TTC549 (cell line): ENCODE data around the gene BCL3.
A peak's percentile ranks its signal among the peaks of the same experiment; 100 is the strongest.

Source experiments
- FAIRE-seq: peaks from 2 replicates; lab custom pipeline; 2012; peaks lifted over from hg19 to GRCh38; lab: Jason Lieb, UNC

BCL3 gene

GRCh38 chr19:44722131-44723121 is 26.1 kb upstream of the BCL3 start:
- no peak for FAIRE-seq

DNA sequence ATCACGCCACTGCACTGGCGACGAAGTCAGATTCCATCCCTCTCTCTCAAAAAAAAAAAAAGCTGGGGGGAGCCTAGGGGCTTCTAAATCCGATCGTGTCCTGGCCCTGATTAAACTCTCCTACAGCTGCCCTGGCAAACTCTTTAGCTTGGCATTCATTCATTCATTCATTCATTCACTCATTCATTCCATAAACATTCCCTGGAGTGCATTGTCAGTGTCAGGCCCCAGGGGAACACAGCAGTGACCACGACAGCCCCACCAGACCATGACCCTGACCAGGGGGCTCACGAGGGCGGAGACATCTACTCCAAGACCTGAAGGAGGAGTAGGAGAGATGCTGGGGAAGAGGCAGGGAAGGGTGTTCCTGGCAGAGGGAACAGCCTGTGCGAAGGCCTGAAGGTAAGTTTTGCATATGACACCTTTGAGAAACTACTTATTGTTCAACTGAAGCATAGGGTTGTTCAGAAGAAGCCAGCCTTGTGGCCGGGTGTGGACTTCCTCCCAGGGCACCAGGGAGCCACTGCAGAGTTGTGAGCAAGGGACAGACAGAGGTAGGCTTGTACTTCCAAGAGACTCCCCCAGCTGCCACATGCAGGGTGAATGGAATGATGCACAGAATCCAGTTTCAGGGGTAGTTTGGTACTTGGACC is 25.1 kb upstream of the BCL3 start:
- FAIRE-seq: no peak

DNA sequence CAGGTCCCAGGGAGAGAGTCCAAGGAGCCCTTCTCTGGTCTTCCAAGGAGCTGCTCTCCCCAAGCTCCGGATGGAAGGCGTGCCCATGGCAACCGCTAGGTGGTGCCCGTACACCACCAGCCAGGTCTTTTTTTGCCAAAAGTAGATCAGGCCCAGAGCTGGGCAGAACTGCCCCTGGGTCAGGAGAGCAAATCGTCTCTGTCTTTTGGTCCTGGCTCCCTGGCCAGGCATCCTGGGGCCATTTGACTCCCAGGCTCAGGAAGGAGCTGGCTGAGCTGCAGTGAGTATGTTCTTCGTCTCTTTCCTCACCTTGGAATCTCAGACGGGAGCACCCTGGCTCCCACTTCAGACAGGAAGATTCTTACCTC is 24.6 kb upstream of the BCL3 start:
- FAIRE-seq: peak; percentile 46

GRCh38 chr19:44725251-44725650 is 23.3 kb upstream of the BCL3 start:
- no peak for FAIRE-seq

DNA sequence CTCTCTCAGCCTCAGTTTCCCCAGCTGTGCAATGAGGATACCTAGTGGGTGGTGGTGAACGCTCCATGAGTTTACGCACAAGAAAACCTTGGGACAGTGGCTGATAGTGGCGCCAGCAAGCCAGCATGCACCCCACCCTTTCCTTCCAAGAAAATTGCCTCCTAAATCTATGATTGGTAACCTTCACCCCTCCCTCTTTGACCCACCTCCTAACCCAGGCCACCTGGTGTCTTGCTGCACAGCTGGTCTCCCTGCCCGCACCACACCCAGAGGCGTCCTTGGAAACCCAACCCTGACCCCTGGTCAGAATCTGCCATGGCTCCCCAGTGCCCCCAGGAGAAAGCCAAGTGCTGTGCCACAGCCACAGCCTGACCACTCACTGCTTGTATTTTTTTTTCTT is 22.8 kb upstream of the BCL3 start:
- FAIRE-seq: no peak

DNA sequence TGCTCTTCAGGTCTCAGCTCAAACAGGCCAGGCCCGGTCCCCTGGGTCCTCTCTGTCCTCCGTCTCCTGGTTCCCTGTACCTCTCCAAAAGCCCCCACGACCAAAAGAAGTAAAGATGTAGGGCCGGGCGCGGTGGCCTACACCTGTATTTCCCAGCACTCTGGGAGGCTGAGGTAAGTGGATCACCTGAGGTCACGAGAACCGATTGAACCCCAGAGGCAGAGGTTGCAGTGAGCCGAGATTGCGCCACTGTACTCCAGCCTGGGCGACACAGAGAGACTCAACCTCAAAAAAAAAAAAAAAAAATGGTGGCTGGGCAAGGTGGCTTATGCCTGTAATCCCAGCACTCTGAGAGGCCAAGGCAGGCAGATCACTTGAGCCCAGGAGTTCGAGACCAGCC is 22.0 kb upstream of the BCL3 start:
- FAIRE-seq: no peak

GRCh38 chr19:44728178-44728577 is 20.3 kb upstream of the BCL3 start:
- FAIRE-seq: no peak

GRCh38 chr19:44729516-44730033 is 18.9 kb upstream of the BCL3 start:
- no peak for FAIRE-seq

DNA sequence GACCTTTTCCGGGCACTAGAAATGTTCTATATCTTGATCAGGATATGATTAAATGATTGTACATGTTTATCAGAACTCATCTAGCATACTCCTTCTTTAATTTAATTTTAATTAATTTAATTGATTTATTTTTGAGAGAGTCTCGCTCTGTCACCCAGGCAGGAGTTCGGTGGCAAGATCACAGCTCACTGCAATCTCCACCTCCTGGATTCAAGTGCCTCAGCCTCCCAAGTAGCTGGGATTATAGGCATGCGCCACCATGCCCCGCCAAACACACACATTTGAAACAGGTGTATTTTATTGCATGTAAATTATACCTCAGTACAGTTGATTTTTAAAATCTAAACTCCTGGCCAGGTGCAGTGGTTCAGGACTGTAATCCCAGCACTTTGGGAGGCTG is 17.4 kb upstream of the BCL3 start:
- no peak for FAIRE-seq

DNA sequence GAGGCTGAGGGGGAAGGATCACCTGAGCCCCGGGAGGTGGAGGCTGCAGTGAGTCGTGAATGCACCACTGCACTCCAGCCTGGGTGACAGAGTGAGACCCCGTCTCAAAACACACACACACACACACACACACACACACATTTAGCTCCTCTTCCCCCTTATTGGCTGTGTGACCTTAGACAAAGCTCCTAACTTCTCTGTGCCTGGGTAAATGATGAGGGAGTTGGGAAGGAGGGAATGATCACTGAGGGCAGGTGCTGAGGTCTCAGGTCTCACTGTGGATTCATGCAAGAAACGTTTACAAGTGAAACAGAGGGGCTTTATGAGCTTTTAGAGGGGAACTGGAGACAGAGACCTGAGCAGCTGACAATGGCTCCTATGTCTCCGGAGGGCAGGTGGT is 16.9 kb upstream of the BCL3 start:
- FAIRE-seq: no peak

DNA sequence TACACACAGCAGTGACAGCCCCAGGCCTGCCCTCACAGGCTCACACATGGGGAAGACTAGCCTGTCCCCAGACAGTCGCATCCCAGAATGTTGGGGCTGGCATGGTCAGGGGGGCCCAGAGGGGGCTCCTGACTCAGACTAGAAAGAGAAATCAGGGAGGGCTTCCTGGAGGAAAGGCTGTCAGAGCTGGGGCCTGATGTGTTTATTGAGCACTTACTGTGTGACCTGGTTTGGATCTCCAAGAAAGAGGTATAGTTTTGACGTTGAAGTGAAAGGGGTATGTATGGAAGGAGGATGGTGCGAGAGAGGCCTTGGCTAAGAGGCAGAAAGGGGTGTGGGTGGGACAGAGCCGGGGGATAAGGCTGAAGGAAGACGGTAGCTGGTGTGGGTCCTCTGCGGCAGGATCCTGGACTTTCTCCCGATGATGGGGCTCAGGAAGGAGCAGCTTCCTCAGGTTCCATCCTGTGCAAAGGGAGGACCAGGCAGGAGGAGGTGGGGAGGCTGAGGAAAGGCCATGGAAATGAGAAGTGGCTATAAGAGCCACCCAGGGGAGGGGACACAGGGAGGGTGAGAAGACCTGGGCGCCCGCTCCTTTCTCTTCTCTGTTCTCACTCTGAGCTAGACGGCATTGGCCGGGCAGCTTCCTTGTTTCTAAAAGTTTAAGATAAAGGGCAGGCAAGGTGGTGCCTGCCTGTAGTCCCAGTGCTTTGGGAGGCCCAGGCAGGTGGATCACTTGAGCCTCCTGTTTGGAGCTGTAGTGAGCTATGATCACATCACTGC is 16.1 kb upstream of the BCL3 start:
- FAIRE-seq: no peak

GRCh38 chr19:44734357-44734756 is 14.2 kb upstream of the BCL3 start:
- FAIRE-seq: no peak

DNA sequence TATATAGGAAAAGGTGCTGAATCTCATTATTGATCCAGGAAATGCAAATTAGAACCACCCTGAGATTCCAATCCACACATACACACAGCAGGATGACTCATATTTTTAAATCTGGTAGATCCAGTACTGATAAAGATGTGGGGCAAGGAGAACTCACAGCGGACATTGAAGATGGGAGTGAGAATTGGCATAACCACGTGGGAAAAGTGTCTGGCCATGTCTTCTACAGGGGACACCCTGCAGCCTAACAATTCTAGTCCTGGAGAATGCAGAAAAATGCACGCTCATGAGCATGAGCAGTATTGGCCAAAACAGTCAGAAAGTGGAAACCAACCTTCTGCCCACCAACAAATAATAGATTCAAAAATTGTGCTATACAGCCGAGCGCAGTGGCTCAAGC is 13.5 kb upstream of the BCL3 start:
- FAIRE-seq: no peak

DNA sequence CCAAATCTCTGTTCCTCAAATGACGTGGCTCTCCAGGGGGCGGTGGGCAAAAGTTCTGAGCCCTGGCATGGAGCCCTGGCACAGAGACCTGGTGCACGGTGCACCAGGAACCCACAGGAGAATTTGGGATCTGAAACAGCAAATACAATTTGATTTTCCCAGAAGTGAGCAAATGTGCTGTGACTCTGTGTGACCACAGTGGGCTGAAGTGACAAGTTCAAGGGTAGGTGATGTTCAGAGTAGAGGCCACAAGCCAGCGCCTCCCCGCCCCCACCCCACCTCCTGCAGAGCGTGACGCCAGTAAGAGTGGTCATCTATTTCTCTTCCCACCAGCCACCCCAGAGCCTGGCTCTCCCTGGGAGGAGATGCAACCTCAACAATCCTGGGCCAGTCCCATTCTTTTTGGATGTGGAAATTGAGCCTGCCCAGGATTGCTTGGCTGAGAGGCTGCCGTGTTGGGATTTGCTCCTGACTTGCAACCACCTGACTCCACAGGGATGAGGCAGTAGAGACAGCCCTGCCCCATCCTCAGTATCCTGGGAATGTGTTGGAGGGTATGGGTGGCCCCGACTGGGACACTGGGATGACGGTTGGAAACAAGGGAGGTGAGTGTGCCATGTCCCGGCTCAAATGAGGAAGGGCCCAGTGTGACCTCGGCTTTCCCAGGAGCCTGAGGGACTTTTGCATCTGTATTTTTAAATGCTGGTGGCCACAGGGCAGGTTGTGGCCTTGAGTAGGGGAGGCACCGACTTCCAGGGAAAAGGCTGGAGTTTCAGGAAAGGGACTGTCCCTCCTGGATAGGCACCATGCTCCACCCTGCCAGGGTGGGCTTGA is 11.1 kb upstream of the BCL3 start:
- no peak for FAIRE-seq

GRCh38 chr19:44738136-44738535 is 10.4 kb upstream of the BCL3 start:
- FAIRE-seq: no peak

DNA sequence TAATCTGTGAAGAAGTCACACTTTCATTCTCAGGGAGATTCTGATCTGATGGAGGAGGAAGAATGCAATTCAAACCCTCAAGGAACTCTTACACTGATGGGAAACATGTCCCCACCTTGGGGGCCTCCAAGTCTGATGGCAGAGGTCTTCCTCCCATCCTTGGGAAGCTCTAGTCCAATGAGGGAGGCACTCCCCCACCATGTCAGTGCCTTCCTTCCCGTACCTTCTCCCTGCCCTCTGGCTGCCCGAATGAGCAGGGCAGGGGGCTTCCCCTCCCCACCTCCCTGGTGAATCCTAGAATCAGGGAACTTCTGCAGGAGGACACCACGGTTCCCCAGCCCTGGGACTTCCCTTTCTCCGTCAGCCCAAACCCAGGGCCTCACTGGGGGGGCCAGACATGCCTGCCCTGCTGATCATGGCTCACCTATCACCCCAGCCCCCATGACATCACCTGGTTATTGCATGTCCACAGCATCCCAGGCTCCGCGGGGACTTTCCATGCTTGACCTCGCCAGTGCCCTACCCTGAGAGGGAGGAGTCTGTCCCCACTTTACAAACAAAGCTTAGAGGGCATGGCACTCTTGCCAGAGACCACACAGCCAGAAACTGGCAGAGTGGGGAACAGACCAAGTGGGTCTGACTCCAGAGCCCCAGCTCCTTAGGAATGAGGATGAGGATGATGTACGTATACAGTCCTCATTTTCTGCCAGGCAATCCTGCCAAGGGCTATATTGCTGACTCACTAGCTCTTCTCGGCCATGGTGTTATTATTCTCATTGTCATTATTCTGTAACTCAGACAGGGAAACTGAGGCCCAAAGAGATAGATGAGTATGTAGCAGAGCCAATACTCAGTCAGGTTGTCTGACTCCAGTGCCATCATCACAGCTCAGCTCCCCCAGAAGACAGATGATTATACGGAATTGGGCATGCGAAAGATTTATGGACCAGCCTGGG is 9.6 kb upstream of the BCL3 start:
- FAIRE-seq: no peak

GRCh38 chr19:44740351-44740824 is 8.1 kb upstream of the BCL3 start:
- no peak for FAIRE-seq

DNA sequence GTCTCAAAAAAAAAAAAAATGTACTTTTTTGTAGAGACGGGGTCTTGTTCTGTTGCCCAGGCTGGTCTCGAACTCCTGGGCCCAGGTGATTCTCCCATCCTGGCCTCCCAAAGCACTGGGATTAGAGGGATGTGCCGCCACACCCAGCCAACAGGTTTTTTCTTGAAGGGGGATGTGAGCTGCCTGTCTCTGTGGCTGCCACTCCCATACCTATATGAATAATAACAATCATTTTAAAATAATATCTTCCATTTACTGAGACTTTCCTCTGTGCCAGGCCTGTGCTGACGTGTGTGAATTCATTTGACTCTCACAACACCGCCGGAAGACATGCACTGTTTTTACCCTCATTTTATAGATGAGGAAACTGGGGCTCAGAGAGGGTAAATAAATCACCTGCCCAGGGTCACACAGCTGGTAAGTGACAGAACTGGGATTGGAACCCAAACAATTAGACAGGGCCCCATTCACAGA is 7.2 kb upstream of the BCL3 start:
- no peak for FAIRE-seq

DNA sequence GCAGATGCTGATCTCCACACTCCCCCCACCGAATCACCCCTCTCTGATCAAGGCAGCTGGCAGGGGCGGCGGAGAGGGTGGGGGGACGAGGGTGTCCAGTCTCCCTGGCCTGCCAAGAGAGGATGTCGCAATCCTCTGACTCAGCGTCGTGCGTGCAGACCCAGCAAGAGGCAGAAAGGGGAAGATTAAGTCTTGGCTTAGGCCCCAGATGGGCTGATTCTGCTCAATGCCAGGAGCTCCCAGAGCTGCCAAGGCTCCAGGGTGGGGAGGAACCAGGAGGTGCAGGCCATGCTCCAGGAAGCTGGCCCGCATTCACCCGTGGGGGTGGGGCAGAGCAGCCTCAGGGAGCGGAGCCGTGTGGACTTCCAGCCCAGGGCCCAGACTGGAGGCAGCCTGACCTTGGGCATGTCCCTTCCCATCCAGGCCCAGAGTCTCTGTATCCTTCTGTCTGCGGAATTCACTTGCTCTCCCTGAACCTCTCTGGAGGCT is 6.6 kb upstream of the BCL3 start:
- FAIRE-seq: no peak
